ENCODE measurements around the gene HIF3A.
"Not testable (repeated sequence)": the region's sequence is repeated elsewhere in the genome, so short reads cannot be mapped to it uniquely, and the experiment has no call there.

HIF3A gene

GRCh38 chr19:46369817-46370216, 73.0 kb downstream of the HIF3A start:
- no peak overlapping the region for H3K27ac ChIP-seq
- H3K4me1 ChIP-seq = peaks cover 24 to 67% (median 43%) of the 10 kb centered on the region in 10 experiments
- H3K9me3 ChIP-seq (replicated peaks in 1 of 11) = no peaks in the 10 kb centered on the region
- H3K9ac ChIP-seq = no peak overlapping the region
- no peak for TF ChIP-seq Cebpa-rat (IDR thresholded peaks at IDR 0.05)
- H3K27me3 ChIP-seq = no peaks in the 10 kb centered on the region
- peaks cover 47 to 93% (median 77%) of the 10 kb centered on the region in 11 experiments for H3K36me3 ChIP-seq
- H4K20me1 ChIP-seq = peaks cover 58 to 100% (median 99%) of the 10 kb centered on the region in 11 experiments; a peak in 21 of 22 replicates
- H3K4me3 ChIP-seq = no peak overlapping the region
- no peak overlapping the region; a peak in 1 of 22 replicates for H3K4me2 ChIP-seq

GRCh38 chr19:46371371-46371901, 74.6 kb downstream of the HIF3A start:
- peaks cover 58 to 100% (median 98%) of the 10 kb centered on the region in 11 experiments; a peak in 21 of 22 replicates for H4K20me1 ChIP-seq

GRCh38 chr19:46372901-46373490, 76.2 kb downstream of the HIF3A start:
- peak overlapping the region in 6 of 11 experiments; percentile 10 to 45 (median 28); a peak in 5 of 22 replicates for H3K27ac ChIP-seq
- no peaks in the 10 kb centered on the region for H3K9me3 ChIP-seq (replicated peaks in 1 of 11)
- H3K9ac ChIP-seq = peak overlapping the region in 7 of 11 experiments; percentile 17 to 30 (median 24); a peak in 8 of 22 replicates
- H3K4me3 ChIP-seq = no peak overlapping the region
- peaks cover 24 to 61% (median 43%) of the 10 kb centered on the region in 10 experiments for H3K4me1 ChIP-seq
- H3K36me3 ChIP-seq = peaks cover 46 to 93% (median 77%) of the 10 kb centered on the region in 11 experiments
- no peak for TF ChIP-seq Cebpa-rat (IDR thresholded peaks at IDR 0.05)
- H3K27me3 ChIP-seq = no peaks in the 10 kb centered on the region
- H4K20me1 ChIP-seq = peaks cover 49 to 99% (median 92%) of the 10 kb centered on the region in 11 experiments; a peak in 21 of 22 replicates
- peak overlapping the region; percentile 2 to 70 (median 53); a peak in 20 of 22 replicates for H3K4me2 ChIP-seq

More at GRCh38 chr19:46371371-46371901, 74.6 kb downstream of the HIF3A start:
- peak overlapping the region in 8 of 11 experiments; percentile 1 to 48 (median 26); a peak in 11 of 22 replicates for H3K9ac ChIP-seq
- H3K4me3 ChIP-seq = no peak overlapping the region
- H3K36me3 ChIP-seq = peaks cover 46 to 93% (median 77%) of the 10 kb centered on the region in 11 experiments
- H3K27me3 ChIP-seq = no peaks in the 10 kb centered on the region
- H3K4me1 ChIP-seq = peaks cover 24 to 65% (median 43%) of the 10 kb centered on the region in 10 experiments
- H3K27ac ChIP-seq = peak overlapping the region in 3 of 11 experiments; percentile 0 to 32 (median 15); a peak in 3 of 22 replicates
- peak overlapping the region in 10 of 11 experiments; percentile 2 to 70 (median 50); a peak in 19 of 22 replicates for H3K4me2 ChIP-seq
- no peaks in the 10 kb centered on the region for H3K9me3 ChIP-seq (replicated peaks in 1 of 11)
- no peak for TF ChIP-seq Cebpa-rat (IDR thresholded peaks at IDR 0.05)

- Histone ChIP-seq H3K27ac (peak overlapping the region in 5 of 11 experiments; percentile 24 to 58 (median 48); a peak in 8 of 22 replicates), H3K36me3 (peaks cover 46 to 93% (median 77%) of the 10 kb centered on the region in 11 experiments), H3K4me3 (no peak overlapping the region), H3K4me1 (peaks cover 24 to 61% (median 43%) of the 10 kb centered on the region in 10 experiments), H3K9ac (peak overlapping the region in 5 of 11 experiments; percentile 5 to 62 (median 40); a peak in 7 of 22 replicates), H3K9me3 (replicated peaks in 1 of 11) (no peaks in the 10 kb centered on the region), H4K20me1 (peaks cover 46 to 98% (median 85%) of the 10 kb centered on the region in 11 experiments; a peak in 21 of 22 replicates), H3K4me2 (peak overlapping the region in 9 of 11 experiments; percentile 23 to 70 (median 58); a peak in 14 of 22 replicates), H3K27me3 (no peaks in the 10 kb centered on the region)
- TF ChIP-seq Cebpa-rat (IDR thresholded peaks at IDR 0.05) = no peak
Observed at GRCh38 chr19:46373491-46374359, 76.9 kb downstream of the HIF3A start.

- Histone ChIP-seq H4K20me1 (peaks cover 46 to 98% (median 85%) of the 10 kb centered on the region in 11 experiments; a peak in 21 of 22 replicates), H3K9ac (0 out of 22 replicates have a peak overlapping the region, but pooled peaks of 1 of the 11 experiments have one; percentile 24), H3K4me1 (peaks cover 24 to 61% (median 52%) of the 10 kb centered on the region in 10 experiments), H3K9me3 (replicated peaks in 1 of 11) (no peaks in the 10 kb centered on the region), H3K27ac (peak overlapping the region in 2 of 11 experiments; percentile 2 to 4; a peak in 1 of 22 replicates), H3K36me3 (peaks cover 50 to 95% (median 80%) of the 10 kb centered on the region in 11 experiments), H3K4me2 (peak overlapping the region in 2 of 11 experiments; percentile 46 to 57; a peak in 3 of 22 replicates), H3K4me3 (no peak overlapping the region), H3K27me3 (no peaks in the 10 kb centered on the region)
- no peak for TF ChIP-seq Cebpa-rat (IDR thresholded peaks at IDR 0.05)
Observed at GRCh38 chr19:46374536-46375475, 78.0 kb downstream of the HIF3A start.

GRCh38 chr19:46375476-46376067, 78.7 kb downstream of the HIF3A start:
- peaks cover 57 to 95% (median 84%) of the 10 kb centered on the region in 11 experiments for H3K36me3 ChIP-seq

GRCh38 chr19:46376241-46377153, 79.7 kb downstream of the HIF3A start:
- Histone ChIP-seq H3K4me1 (peaks cover 17 to 58% (median 45%) of the 10 kb centered on the region in 10 experiments), H3K9ac (no peak overlapping the region), H3K4me3 (no peak overlapping the region), H4K20me1 (peaks cover 31 to 95% (median 75%) of the 10 kb centered on the region in 11 experiments; a peak in 21 of 22 replicates), H3K27ac (no peak overlapping the region), H3K4me2 (no peak overlapping the region), H3K27me3 (no peaks in the 10 kb centered on the region), H3K9me3 (replicated peaks in 1 of 11) (no peaks in the 10 kb centered on the region), H3K36me3 (peaks cover 66 to 97% (median 87%) of the 10 kb centered on the region in 11 experiments)
- no peak for TF ChIP-seq Cebpa-rat (IDR thresholded peaks at IDR 0.05)

More at GRCh38 chr19:46375476-46376067, 78.7 kb downstream of the HIF3A start:
- not testable (repeated sequence) for H3K27me3 ChIP-seq; H3K4me3 ChIP-seq; H3K9me3 ChIP-seq (replicated peaks in 1 of 11); H3K27ac ChIP-seq; H3K4me2 ChIP-seq; H3K9ac ChIP-seq
- Histone ChIP-seq H4K20me1 (peaks cover 40 to 98% (median 81%) of the 10 kb centered on the region in 11 experiments; a peak in 21 of 22 replicates), H3K4me1 (peaks cover 24 to 63% (median 52%) of the 10 kb centered on the region in 10 experiments)
